ENCODE measurements around the gene C1QL1.
A peak's percentile ranks its signal among the peaks of the same experiment; 100 is the strongest.

The C1QL1 gene

DNA sequence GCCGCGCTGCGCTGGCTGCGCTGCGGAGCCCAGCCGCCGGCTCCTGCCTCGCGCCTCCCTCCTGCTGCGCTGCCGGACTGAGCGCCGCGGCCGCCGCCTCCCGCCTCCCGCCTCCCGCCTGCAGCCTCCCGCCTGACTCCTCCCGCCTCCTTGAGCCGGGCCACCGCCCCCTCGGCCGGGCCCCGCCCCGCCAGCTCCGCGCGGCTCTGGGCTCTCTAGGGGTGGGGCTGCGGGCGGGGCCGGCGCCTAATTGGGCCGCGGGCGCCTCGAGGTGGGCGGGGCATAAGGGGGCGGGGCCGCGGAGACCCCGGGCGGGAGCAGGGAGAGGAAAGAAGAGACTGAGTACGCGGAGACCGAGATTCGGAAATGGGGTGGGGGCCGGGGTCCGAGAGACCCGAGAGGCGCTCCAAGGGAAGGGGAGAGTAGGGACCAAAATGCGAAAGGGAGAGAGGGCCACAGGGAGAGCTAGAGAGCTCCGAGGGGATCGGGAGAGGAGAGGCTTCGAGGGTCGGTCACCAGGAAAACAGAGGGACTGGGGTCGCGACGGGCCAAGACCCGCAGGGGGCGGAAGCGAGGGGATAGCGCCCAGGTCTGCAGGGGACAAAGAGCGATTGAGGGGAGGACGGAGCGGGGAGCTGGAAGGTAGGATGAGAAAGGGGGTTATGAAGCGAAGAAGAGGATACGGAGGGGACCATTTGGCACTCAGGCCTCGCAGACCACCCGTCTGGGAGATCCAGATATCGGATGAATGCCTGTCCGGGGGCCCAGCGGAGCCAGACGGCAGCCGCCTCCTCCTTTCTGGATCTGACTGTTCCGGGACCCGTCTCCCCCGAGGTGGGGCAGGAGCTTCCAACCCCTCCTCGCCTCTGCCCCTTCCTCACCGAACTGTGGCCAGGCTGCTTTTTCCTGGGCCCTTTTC lies at the start of gene C1QL1:
C1QL1 (minus strand) TSS at position 79 of the 919 bp plus-strand sequence. CDS start 255 bp downstream, outside the sequence.
- TF ChIP-seq, protein P1, sequence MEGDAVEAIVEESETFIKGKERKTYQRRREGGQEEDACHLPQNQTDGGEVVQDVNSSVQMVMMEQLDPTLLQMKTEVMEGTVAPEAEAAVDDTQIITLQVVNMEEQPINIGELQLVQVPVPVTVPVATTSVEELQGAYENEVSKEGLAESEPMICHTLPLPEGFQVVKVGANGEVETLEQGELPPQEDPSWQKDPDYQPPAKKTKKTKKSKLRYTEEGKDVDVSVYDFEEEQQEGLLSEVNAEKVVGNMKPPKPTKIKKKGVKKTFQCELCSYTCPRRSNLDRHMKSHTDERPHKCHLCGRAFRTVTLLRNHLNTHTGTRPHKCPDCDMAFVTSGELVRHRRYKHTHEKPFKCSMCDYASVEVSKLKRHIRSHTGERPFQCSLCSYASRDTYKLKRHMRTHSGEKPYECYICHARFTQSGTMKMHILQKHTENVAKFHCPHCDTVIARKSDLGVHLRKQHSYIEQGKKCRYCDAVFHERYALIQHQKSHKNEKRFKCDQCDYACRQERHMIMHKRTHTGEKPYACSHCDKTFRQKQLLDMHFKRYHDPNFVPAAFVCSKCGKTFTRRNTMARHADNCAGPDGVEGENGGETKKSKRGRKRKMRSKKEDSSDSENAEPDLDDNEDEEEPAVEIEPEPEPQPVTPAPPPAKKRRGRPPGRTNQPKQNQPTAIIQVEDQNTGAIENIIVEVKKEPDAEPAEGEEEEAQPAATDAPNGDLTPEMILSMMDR (IDR thresholded peaks at IDR 0.05; ENCODE audit: low read depth, low read length, missing control alignments), result peak; percentile 16
- DNase-seq (ENCODE audit: low read depth), result peak; percentile 56
- in situ Hi-C loops (cut with HindIII; ENCODE audit: low sequenced_read_pairs), result no loop called here
- peak within 1 kb of the TSS; percentile 44 for H3K4me3 ChIP-seq (ENCODE audit: low read depth, low read length)

DNA sequence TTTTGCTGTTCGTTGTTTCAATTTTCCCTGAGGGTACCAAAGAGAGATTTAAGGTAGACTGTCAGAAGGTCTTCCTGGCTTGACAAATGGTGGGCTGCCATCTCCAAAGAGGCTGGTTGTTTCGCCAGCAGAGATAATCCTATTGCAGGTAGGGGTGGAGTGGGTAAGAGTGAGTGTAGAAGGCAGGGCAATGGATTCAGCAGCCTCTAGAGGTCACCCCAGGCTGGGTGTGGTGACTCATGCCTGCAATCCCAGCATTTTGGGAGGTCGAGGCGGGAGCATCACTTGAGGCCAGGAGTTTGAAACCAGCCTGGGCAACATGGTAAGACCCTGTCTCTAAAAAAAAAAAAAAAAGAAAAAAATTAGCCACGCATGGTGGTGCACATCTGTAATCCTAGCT lies 48.7 kb upstream of the C1QL1 start:
- TF ChIP-seq, protein P1 (IDR thresholded peaks at IDR 0.05; ENCODE audit: low read depth, low read length, missing control alignments), result peak; percentile 41
- in situ Hi-C loops (cut with HindIII; ENCODE audit: low sequenced_read_pairs), result no loop called here
- DNase-seq (ENCODE audit: low read depth), result no peak
- no peak overlapping the region for H3K4me3 ChIP-seq (ENCODE audit: low read depth, low read length)

DNA sequence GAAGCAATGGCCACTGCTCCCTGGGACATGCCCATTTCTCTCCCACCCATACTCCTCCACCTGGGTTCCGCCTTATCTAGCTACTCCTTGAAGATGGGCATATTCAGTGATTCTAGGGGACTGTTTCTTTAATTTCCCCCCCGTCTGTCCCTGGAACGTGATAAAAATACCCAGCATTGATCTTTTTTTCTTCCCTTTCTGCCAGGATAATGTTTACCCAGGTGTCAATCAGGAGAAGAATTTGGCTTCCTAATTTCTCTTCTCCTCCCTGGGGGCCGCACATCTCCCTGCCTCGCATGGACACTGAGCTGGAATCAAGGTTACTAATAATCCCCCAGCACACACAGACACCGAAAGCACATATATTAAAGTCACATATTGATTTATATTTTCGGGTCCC lies 48.1 kb upstream of the C1QL1 start:
- no peak for DNase-seq (ENCODE audit: low read depth)
- H3K4me3 ChIP-seq (ENCODE audit: low read depth, low read length), result no peak overlapping the region
- in situ Hi-C loops (cut with HindIII; ENCODE audit: low sequenced_read_pairs), result no loop called here
- TF ChIP-seq, protein P1 (IDR thresholded peaks at IDR 0.05; ENCODE audit: low read depth, low read length, missing control alignments), result no peak

DNA sequence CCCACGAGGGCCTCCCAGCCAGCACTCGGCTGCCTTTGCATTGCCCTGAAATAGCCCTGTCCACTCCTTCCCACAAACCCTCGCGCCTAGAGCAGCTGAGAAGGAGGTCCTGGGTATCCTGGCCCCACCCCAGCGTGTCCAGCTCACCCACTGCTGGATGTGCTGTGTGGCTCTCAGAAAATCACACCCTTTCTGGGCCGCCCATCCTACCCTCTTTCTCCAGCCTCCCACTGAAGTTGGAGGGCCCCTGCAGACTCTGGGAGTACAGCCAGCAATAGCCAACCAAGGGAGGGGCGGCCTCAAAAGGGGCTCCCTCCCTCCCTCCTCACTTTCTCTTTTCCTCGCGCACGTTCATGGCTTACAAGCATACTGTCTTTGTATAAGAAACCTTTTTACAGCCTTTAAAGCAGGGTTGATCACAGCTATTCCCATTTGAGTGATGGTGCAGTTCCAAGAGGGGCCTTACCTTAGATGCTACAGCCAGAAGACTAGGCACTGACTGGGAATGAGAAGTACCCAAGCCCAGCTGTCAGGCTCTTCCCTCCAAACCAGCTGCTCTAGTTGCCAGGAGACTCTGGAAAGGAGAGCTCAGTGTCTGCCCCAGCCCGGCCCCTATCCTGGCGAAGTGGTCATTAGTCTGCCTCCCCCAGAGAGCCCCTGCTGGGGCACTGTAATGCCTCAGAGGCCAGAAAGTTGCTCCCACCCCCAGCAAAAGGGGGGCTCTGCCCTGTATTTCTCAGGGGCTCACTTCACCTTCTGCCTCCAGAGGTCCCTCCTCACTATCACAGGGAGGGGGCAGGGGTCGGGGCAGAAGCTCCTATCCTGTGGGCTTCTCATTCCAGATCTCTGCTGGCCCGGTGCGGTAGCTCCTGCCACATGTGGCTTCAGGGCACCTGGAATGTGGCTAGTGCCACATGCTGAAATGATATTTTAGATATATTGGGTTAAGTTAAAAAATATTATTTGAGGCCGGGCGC lies 45.2 kb upstream of the C1QL1 start:
- TF ChIP-seq, protein P1 (IDR thresholded peaks at IDR 0.05; ENCODE audit: low read depth, low read length, missing control alignments), result no peak
- in situ Hi-C loops (cut with HindIII; ENCODE audit: low sequenced_read_pairs), result no loop called here
- no peak overlapping the region for H3K4me3 ChIP-seq (ENCODE audit: low read depth, low read length)
- peak; percentile 3 for DNase-seq (ENCODE audit: low read depth)

DNA sequence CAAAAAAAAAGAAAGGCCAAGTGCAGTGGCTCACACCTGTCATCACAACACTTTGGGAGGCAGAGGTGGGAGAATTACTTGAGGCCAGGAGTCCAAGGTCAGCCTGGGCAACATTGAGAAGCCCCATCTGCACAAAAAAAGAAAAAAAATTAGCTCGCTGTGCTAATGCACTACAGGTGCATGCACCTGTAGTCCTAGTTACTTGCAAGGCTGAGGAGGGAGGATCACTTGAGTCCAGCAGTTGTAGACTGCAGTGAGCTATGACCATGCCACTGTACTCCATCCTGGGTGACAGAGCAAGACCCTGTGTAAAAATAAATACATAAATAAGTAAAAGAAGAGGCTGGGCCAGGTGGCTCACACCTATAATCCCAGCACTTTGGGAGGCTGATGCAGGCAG lies 43.7 kb upstream of the C1QL1 start:
- no peak for DNase-seq (ENCODE audit: low read depth)
- TF ChIP-seq, protein P1 (IDR thresholded peaks at IDR 0.05; ENCODE audit: low read depth, low read length, missing control alignments), result no peak
- in situ Hi-C loops (cut with HindIII; ENCODE audit: low sequenced_read_pairs), result no loop called here
- no peak overlapping the region for H3K4me3 ChIP-seq (ENCODE audit: low read depth, low read length)

All from astrocyte of the cerebellum (primary cell).